Measurements from ENCODE around the gene FSD1L. TPM values are rescaled to one million over a fixed set of nuclear protein-coding genes. Genes with fewer than 3 reads are reported as not detected.

FSD1L gene
- total RNA-seq, 1 donor from 2014 or later, result 19.8 TPM

GRCh38 chr9:105500108-105500766 is 52.4 kb downstream of the FSD1L start:
- Histone ChIP-seq H3K9me3 (ENCODE audit: low read depth) (no peaks in the 10 kb centered on the region), H2AFZ (replicated peaks) (no peak overlapping the region), H3K27me3 (no peaks in the 10 kb centered on the region), H3F3A (ENCODE audit: low read depth) (no peaks in the 10 kb centered on the region), H3K9ac (no peak overlapping the region), H3K79me2 (ENCODE audit: low read depth) (peaks cover 46% of the 10 kb centered on the region), H4K20me1 (ENCODE audit: low read depth) (no peaks in the 10 kb centered on the region), H3K27ac (no peak overlapping the region), H3K4me1 (no peaks in the 10 kb centered on the region), H3K4me2 (no peak overlapping the region), H3K4me3 (no peak overlapping the region), H3K36me3 (no peaks in the 10 kb centered on the region)
- no peak overlapping the region for H3K4me3 Mint-ChIP-seq
- no peak overlapping the region for H3K27ac Mint-ChIP-seq
- H3K36me3 Mint-ChIP-seq, result peaks cover 28% of the 10 kb centered on the region
- no peaks in the 10 kb centered on the region for H3K27me3 Mint-ChIP-seq (ENCODE audit: insufficient read depth, low read depth)
- TF ChIP-seq EZH2 (IDR thresholded peaks at IDR 0.05) (no peak), EZH2phosphoT487 (IDR thresholded peaks at IDR 0.05) (no peak)
- TF ChIP-seq, protein P1, sequence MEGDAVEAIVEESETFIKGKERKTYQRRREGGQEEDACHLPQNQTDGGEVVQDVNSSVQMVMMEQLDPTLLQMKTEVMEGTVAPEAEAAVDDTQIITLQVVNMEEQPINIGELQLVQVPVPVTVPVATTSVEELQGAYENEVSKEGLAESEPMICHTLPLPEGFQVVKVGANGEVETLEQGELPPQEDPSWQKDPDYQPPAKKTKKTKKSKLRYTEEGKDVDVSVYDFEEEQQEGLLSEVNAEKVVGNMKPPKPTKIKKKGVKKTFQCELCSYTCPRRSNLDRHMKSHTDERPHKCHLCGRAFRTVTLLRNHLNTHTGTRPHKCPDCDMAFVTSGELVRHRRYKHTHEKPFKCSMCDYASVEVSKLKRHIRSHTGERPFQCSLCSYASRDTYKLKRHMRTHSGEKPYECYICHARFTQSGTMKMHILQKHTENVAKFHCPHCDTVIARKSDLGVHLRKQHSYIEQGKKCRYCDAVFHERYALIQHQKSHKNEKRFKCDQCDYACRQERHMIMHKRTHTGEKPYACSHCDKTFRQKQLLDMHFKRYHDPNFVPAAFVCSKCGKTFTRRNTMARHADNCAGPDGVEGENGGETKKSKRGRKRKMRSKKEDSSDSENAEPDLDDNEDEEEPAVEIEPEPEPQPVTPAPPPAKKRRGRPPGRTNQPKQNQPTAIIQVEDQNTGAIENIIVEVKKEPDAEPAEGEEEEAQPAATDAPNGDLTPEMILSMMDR (IDR thresholded peaks at IDR 0.05), result no peak
- peaks cover 19% of the 10 kb centered on the region for H3K9me3 Mint-ChIP-seq
- DNase-seq (ENCODE audit: low spot score), result no peak
- no peaks in the 10 kb centered on the region for H3K4me1 Mint-ChIP-seq

DNA sequence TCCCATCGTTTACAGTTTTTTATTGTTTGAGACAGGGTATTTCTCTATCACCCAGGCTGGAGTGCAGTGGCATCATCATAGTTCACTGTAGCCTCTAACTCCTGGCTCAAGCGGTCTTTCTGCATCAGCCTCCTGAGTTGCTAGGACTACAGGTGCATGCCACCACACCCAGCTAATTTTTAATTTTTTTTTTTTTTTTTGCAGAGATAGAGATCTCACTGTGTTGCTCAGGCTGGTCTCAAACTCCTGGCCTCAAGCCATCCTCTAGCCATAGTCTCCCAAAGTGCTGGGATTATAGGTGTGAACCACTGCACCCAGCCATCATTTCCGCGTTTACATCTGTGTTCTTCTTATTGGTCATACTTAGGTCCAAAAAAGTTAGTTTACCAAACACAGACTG is 53.6 kb downstream of the FSD1L start:
- peaks cover 8% of the 10 kb centered on the region for H3K9me3 Mint-ChIP-seq
- H3K4me2 ChIP-seq, result no peak overlapping the region
- peaks cover 20% of the 10 kb centered on the region for H3K36me3 Mint-ChIP-seq
- H3K9ac ChIP-seq, result no peak overlapping the region
- H3K27me3 Mint-ChIP-seq (ENCODE audit: insufficient read depth, low read depth), result no peaks in the 10 kb centered on the region
- no peaks in the 10 kb centered on the region for H3K4me1 ChIP-seq
- H3K36me3 ChIP-seq, result no peaks in the 10 kb centered on the region
- H3K4me1 Mint-ChIP-seq, result no peaks in the 10 kb centered on the region
- DNase-seq (ENCODE audit: low spot score), result no peak
- no peak overlapping the region for H2AFZ ChIP-seq (replicated peaks)
- H3K79me2 ChIP-seq (ENCODE audit: low read depth), result peaks cover 34% of the 10 kb centered on the region
- no peaks in the 10 kb centered on the region for H3K27me3 ChIP-seq
- no peak overlapping the region for H3K4me3 Mint-ChIP-seq
- no peaks in the 10 kb centered on the region for H3F3A ChIP-seq (ENCODE audit: low read depth)
- no peak overlapping the region for H3K27ac Mint-ChIP-seq
- no peak overlapping the region for H3K4me3 ChIP-seq
- no peaks in the 10 kb centered on the region for H4K20me1 ChIP-seq (ENCODE audit: low read depth)
- no peaks in the 10 kb centered on the region for H3K9me3 ChIP-seq (ENCODE audit: low read depth)
- H3K27ac ChIP-seq, result no peak overlapping the region
- TF ChIP-seq EZH2 (IDR thresholded peaks at IDR 0.05) (no peak), EZH2phosphoT487 (IDR thresholded peaks at IDR 0.05) (no peak)
- TF ChIP-seq, protein P1 (IDR thresholded peaks at IDR 0.05), result no peak

- TF ChIP-seq EZH2 (IDR thresholded peaks at IDR 0.05) (no peak), EZH2phosphoT487 (IDR thresholded peaks at IDR 0.05) (no peak)
- TF ChIP-seq, protein P1 (IDR thresholded peaks at IDR 0.05), result no peak
- no peak overlapping the region for H3K27ac ChIP-seq
- H3K9ac ChIP-seq, result no peak overlapping the region
- H3K9me3 ChIP-seq (ENCODE audit: low read depth), result no peaks in the 10 kb centered on the region
- no peaks in the 10 kb centered on the region for H3F3A ChIP-seq (ENCODE audit: low read depth)
- H3K9me3 Mint-ChIP-seq, result no peaks in the 10 kb centered on the region
- H3K27me3 Mint-ChIP-seq (ENCODE audit: insufficient read depth, low read depth), result no peaks in the 10 kb centered on the region
- H3K4me2 ChIP-seq, result no peak overlapping the region
- no peaks in the 10 kb centered on the region for H4K20me1 ChIP-seq (ENCODE audit: low read depth)
- H3K4me3 ChIP-seq, result no peak overlapping the region
- H3K79me2 ChIP-seq (ENCODE audit: low read depth), result peaks cover 25% of the 10 kb centered on the region
- H2AFZ ChIP-seq (replicated peaks), result no peak overlapping the region
- no peaks in the 10 kb centered on the region for H3K27me3 ChIP-seq
- no peak overlapping the region for H3K27ac Mint-ChIP-seq
- no peaks in the 10 kb centered on the region for H3K4me1 Mint-ChIP-seq
- no peak for DNase-seq (ENCODE audit: low spot score)
- no peaks in the 10 kb centered on the region for H3K36me3 ChIP-seq
- peaks cover 14% of the 10 kb centered on the region for H3K36me3 Mint-ChIP-seq
- H3K4me3 Mint-ChIP-seq, result no peak overlapping the region
- H3K4me1 ChIP-seq, result no peaks in the 10 kb centered on the region
Observed at GRCh38 chr9:105502276-105502675, 54.4 kb downstream of the FSD1L start.

All from neural progenitor cell (in vitro differentiated cells).